Uterus (tissue), 2 donors: ENCODE data around the gene DIP2B.

Experiments used
- POLR2A ChIP-seq, 2 donors: fragments of 450-650 bp; IDR thresholded peaks; one replicate each; pipeline ENCODE4 v1.6.1; 2016; ENCODE audit warnings: antibody characterized with exemption in 2 of 2, mild to moderate bottlenecking in 1 of 2, moderate library complexity in 1 of 2
- TF ChIP-seq, protein P1 (sequence below), 4 experiments: fragments of 200-600 bp in 2 of 4; fragments of 450-650 bp in 2 of 4; sonication (generic) in 2 of 4; IDR thresholded peaks; one replicate each; pipeline ENCODE4 v1.5.1; 2016 to 2019; ENCODE audit warnings: antibody characterized with exemption in 4 of 4, mild to moderate bottlenecking in 2 of 4, moderate library complexity in 1 of 4

DNA sequence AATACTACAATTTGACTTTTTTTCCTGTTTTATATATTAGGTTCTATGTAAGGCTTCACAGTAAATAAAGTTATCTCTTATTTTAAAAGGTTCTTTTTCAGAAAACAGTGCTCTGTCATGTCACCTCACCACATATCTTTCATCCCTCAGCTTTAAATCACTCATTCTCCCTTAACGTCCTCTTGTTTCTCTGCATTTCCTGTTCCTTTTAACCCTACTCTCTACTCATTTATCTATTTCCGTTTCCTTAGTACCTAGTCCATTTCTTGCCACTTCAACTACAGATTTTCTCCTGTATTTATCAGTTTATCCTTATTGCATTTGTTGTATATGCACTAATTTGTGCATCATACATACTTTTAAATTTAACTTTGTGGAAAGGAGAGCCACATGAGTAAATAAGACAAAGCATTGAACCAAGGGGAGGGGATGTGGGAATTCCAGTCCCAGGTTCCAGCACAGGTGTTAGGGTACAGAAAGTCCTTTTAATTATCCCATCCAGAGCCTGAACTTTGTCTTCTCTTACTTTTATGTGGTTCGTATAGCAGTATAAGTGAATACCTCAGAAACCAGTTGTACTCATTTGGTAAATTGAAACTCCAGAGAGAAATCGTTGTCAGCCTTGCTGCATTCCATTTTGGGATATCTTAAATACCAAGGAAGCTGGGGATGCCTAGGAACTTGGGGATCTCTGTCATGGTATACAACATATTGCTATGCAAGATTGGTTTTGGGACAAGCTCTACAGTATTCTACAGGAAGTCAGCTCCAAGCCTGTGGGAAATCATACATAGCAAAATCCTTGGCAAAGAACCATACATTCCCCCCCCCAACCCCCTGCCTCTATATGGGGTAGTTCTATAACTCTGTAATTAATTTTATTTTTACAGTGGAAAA, 120.5 kb downstream of the DIP2B start:
- TF ChIP-seq POLR2A (IDR thresholded peaks at IDR 0.05): no peak
- TF ChIP-seq, protein P1, sequence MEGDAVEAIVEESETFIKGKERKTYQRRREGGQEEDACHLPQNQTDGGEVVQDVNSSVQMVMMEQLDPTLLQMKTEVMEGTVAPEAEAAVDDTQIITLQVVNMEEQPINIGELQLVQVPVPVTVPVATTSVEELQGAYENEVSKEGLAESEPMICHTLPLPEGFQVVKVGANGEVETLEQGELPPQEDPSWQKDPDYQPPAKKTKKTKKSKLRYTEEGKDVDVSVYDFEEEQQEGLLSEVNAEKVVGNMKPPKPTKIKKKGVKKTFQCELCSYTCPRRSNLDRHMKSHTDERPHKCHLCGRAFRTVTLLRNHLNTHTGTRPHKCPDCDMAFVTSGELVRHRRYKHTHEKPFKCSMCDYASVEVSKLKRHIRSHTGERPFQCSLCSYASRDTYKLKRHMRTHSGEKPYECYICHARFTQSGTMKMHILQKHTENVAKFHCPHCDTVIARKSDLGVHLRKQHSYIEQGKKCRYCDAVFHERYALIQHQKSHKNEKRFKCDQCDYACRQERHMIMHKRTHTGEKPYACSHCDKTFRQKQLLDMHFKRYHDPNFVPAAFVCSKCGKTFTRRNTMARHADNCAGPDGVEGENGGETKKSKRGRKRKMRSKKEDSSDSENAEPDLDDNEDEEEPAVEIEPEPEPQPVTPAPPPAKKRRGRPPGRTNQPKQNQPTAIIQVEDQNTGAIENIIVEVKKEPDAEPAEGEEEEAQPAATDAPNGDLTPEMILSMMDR (IDR thresholded peaks at IDR 0.05): no peak
